CD8-positive, alpha-beta memory T cell (primary cell): ENCODE results near the gene NPSR1. TPM values are rescaled to one million over a fixed set of nuclear protein-coding genes. Genes with fewer than 3 reads are reported as not detected.

ENCODE experiments used
- CTCF ChIA-PET: fragments of 350-600 bp; sonication (Branson Sonifier 250); formaldehyde crosslinking; loops from one replicate; lab custom pipeline; 2021; ENCODE audit warnings: antibody characterized with exemption; lab: Charles Lee
- POLR2A ChIA-PET: fragments of 350-600 bp; sonication (Branson Sonifier 250); formaldehyde crosslinking; loops from one replicate; lab custom pipeline; 2021; ENCODE audit warnings: antibody characterized with exemption; lab: Charles Lee
- DNase-seq, 5 donors: peaks; one replicate each; pipeline versions ENCODE4 v3.0.0 to v3.0.0-alpha.2; 2020 to 2022; ENCODE audit warnings: mixed read lengths in 1 of 5
- H3K27ac ChIP-seq: one replicate; pipeline ENCODE4 v1.7.0; 2013; ENCODE audit warnings: low read depth, mild to moderate bottlenecking, low read length, moderate library complexity
- H3K27me3 ChIP-seq: 2 replicates; pipeline ENCODE4 v1.7.0; 2013; ENCODE audit warnings: low read length, mild to moderate bottlenecking; ENCODE audit not compliant: insufficient read depth, poor library complexity, severe bottlenecking
- H3K36me3 ChIP-seq: 2 replicates; pipeline ENCODE4 v1.7.0; 2013; ENCODE audit warnings: mild to moderate bottlenecking, low read length, moderate library complexity; ENCODE audit not compliant: insufficient read depth
- H3K4me1 ChIP-seq: 2 replicates; pipeline ENCODE4 v1.7.0; 2013; ENCODE audit warnings: mild to moderate bottlenecking, low read length, moderate library complexity; ENCODE audit not compliant: insufficient read depth
- H3K4me3 ChIP-seq: 2 replicates; pipeline ENCODE4 v1.7.0; 2013; ENCODE audit warnings: mild to moderate bottlenecking, low read length
- H3K9me3 ChIP-seq: 2 replicates; pipeline ENCODE4 v1.7.0; 2013; ENCODE audit warnings: mild to moderate bottlenecking, low read length
- H3K27ac Mint-ChIP-seq, 8 donors: one replicate each; pipeline ENCODE4 v1.8.0; 2020 to 2021; ENCODE audit warnings: mixed read lengths in 8 of 8, mild to moderate bottlenecking in 6 of 8, inconsistent platforms in 3 of 8, moderate library complexity in 3 of 8
- H3K27me3 Mint-ChIP-seq, 2 donors: one replicate each; pipeline ENCODE4 v1.8.0; 2020 to 2021; ENCODE audit warnings: mixed read lengths in 2 of 2, mild to moderate bottlenecking in 1 of 2, moderate library complexity in 1 of 2
- H3K36me3 Mint-ChIP-seq, 3 donors: one replicate each; pipeline ENCODE4 v1.8.0; 2020 to 2021; ENCODE audit warnings: mixed read lengths in 3 of 3, inconsistent platforms in 1 of 3, mild to moderate bottlenecking in 1 of 3
- H3K4me1 Mint-ChIP-seq, 3 donors: one replicate each; pipeline ENCODE4 v1.8.0; 2020 to 2021; ENCODE audit warnings: mixed read lengths in 3 of 3, inconsistent platforms in 1 of 3, mild to moderate bottlenecking in 1 of 3
- H3K4me3 Mint-ChIP-seq, 7 donors: one replicate each; pipeline ENCODE4 v1.8.0; 2020 to 2021; ENCODE audit warnings: mixed read lengths in 7 of 7, mild to moderate bottlenecking in 6 of 7, moderate library complexity in 4 of 7, inconsistent platforms in 2 of 7
- H3K9me3 Mint-ChIP-seq, 5 donors: one replicate each; pipeline ENCODE4 v1.8.0; 2020 to 2022; ENCODE audit warnings: mixed read lengths in 5 of 5, mild to moderate bottlenecking in 3 of 5, moderate library complexity in 2 of 5, inconsistent platforms in 1 of 5
- polyA plus RNA-seq: library from polyadenylated mRNA; unstranded; fragments of 300-500 nt; fragmentation: Illumina TruSeq; gene quantifications from one replicate; pipeline ENCODE4 v1.2.3, GENCODE V29; 2021
- total RNA-seq, 2 experiments: library from RNA; stranded (reverse); gene quantifications; one replicate each; pipeline ENCODE4 v1.2.3, GENCODE V29; 2021

The NPSR1 gene
- total and polyA plus RNA-seq, 3 experiments from 2014 or later = not detected

- CTCF ChIA-PET = no interaction called here
- no peak overlapping the region for H3K4me3 Mint-ChIP-seq
- no peaks in the 10 kb centered on the region for H3K36me3 Mint-ChIP-seq
- no peak for DNase-seq
- no peak overlapping the region for H3K4me3 ChIP-seq
- POLR2A ChIA-PET = no interaction called here
- no peaks in the 10 kb centered on the region for H3K4me1 ChIP-seq
- H3K27ac ChIP-seq = no peak overlapping the region
- H3K27me3 Mint-ChIP-seq = peaks cover 8 to 28% of the 10 kb centered on the region in 2 donors
- peaks cover 0 to 3% (median 0%) of the 10 kb centered on the region in 5 donors for H3K9me3 Mint-ChIP-seq
- no peaks in the 10 kb centered on the region for H3K27me3 ChIP-seq
- H3K27ac Mint-ChIP-seq = no peak overlapping the region
- H3K9me3 ChIP-seq = no peaks in the 10 kb centered on the region
- H3K36me3 ChIP-seq = no peaks in the 10 kb centered on the region
- H3K4me1 Mint-ChIP-seq = peaks cover 2 to 5% (median 4%) of the 10 kb centered on the region in 3 donors
These were observed 184.8 kb downstream of the NPSR1 start for GRCh38 chr7:34842782-34843181.

DNA sequence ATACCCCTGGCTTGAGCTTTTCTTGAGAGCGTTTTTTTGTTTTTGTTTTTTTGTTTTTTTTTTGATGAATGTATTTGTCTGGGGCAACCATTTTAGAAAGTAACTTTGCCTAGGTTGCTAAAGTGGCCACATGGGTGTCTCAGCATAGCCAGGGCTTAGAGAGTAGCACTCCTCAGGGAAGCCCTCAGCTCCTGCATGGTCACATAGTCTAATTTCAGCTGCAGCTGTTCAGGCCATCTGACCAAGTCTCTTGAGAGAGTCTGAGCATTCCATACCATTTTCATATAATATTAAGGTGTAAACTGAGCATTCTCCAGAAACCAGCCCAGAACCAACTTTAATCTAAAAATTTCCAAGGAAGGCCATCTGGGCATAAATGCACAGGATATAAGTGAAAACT is 186.4 kb downstream of the NPSR1 start:
- Histone ChIP-seq H3K27ac (no peak overlapping the region), H3K9me3 (no peaks in the 10 kb centered on the region), H3K36me3 (no peaks in the 10 kb centered on the region), H3K4me1 (no peaks in the 10 kb centered on the region), H3K4me3 (no peak overlapping the region), H3K27me3 (no peaks in the 10 kb centered on the region)
- Mint-ChIP-seq H3K4me1 (peaks cover 2 to 5% (median 4%) of the 10 kb centered on the region in 3 donors), H3K27ac (no peak overlapping the region), H3K36me3 (no peaks in the 10 kb centered on the region), H3K27me3 (peaks cover 10 to 34% of the 10 kb centered on the region in 2 donors), H3K4me3 (no peak overlapping the region), H3K9me3 (peaks cover 0 to 3% (median 0%) of the 10 kb centered on the region in 5 donors)
- POLR2A ChIA-PET = no interaction called here
- CTCF ChIA-PET = no interaction called here
- no peak for DNase-seq

DNA sequence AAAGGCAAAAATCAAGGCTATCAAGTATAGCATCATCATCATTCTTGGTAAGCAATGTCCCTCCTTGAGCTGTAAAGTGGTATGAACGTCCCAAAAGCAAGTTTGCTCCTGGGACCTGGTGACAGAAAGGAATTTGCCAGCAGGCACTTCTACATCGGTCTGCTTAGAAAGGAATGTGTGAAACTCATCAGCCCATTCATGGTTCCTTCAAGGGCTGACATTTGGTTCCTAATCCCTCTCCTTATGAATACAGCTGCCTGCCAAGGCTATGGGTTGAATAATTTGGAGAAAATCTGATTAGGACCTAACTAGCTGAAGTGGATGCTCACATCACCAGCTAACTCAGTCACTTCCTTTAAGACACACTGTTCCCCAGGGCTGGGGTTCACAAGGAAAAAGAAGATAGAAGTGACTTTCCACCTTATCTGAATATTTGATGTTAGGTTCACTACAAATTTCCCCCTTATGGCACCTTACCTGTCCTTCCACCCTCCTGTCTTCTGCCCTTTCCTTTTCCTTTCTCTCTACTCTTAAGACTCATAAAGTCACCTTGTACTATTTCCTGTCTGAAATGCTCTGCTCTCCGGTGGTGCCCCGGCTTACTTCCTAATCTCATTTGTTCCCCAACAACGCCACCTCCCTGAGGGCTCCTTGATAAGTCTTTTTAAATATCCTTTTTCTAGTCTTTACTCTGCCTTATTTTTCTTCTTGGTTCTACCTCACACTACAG is 187.1 kb downstream of the NPSR1 start:
- Histone ChIP-seq H3K4me1 (no peaks in the 10 kb centered on the region), H3K36me3 (no peaks in the 10 kb centered on the region), H3K27ac (no peak overlapping the region), H3K27me3 (no peaks in the 10 kb centered on the region), H3K4me3 (no peak overlapping the region), H3K9me3 (no peaks in the 10 kb centered on the region)
- Mint-ChIP-seq H3K9me3 (peaks cover 0 to 3% (median 0%) of the 10 kb centered on the region in 5 donors), H3K36me3 (no peaks in the 10 kb centered on the region), H3K27me3 (peaks cover 13 to 37% of the 10 kb centered on the region in 2 donors), H3K4me1 (peaks cover 2 to 5% (median 4%) of the 10 kb centered on the region in 3 donors), H3K4me3 (no peak overlapping the region), H3K27ac (no peak overlapping the region)
- ChIA-PET POLR2A (no interaction called here), CTCF (no interaction called here)
- DNase-seq = no peak

DNA sequence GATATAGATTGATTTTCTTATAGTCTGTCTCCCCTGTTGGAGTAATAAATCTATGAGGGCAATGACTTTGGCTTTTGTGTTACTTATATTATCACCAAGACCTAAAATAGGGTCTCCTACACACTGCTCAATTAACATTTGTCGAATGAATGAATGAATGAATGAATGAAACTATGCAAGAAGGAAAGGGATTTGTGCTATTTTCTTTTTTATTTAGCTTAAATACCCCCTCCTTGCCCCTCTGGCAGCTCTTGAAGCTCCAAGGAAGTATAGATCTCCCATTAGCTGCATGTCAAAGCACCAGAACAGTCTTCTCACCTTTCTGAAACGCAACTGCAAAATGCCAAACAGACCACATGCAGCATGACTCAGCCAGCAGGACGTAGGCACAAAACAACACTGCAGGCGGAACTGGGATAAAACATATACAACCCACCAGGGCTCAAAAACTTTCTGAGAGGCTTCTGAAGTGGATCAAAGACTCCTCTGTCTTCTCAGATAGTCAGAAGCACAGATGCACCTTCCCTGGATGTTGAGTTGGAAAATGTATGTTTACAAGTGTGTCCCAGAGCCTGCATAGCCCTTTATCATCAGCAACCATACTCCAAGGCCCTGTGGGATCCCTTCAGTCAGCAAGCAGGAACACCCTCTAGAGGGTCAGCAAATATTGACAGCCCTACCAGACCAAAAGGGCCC is 187.8 kb downstream of the NPSR1 start:
- Mint-ChIP-seq H3K4me3 (no peak overlapping the region), H3K9me3 (peaks cover 0 to 3% (median 0%) of the 10 kb centered on the region in 5 donors), H3K4me1 (peaks cover 2 to 5% (median 4%) of the 10 kb centered on the region in 3 donors), H3K36me3 (no peaks in the 10 kb centered on the region), H3K27me3 (peaks cover 14 to 41% of the 10 kb centered on the region in 2 donors), H3K27ac (no peak overlapping the region)
- ChIA-PET POLR2A (no interaction called here), CTCF (no interaction called here)
- Histone ChIP-seq H3K4me1 (no peaks in the 10 kb centered on the region), H3K27ac (no peak overlapping the region), H3K4me3 (no peak overlapping the region), H3K9me3 (no peaks in the 10 kb centered on the region), H3K27me3 (no peaks in the 10 kb centered on the region), H3K36me3 (no peaks in the 10 kb centered on the region)
- no peak for DNase-seq

GRCh38 chr7:34846976-34847375 is 189.0 kb downstream of the NPSR1 start:
- H3K4me3 Mint-ChIP-seq = no peak overlapping the region
- peaks cover 0 to 3% (median 0%) of the 10 kb centered on the region in 5 donors for H3K9me3 Mint-ChIP-seq
- no peaks in the 10 kb centered on the region for H3K27me3 ChIP-seq
- no peak overlapping the region for H3K27ac ChIP-seq
- no peak overlapping the region for H3K27ac Mint-ChIP-seq
- H3K27me3 Mint-ChIP-seq = peaks cover 17 to 49% of the 10 kb centered on the region in 2 donors
- H3K4me1 Mint-ChIP-seq = peaks cover 2 to 5% (median 4%) of the 10 kb centered on the region in 3 donors
- H3K36me3 ChIP-seq = no peaks in the 10 kb centered on the region
- no peaks in the 10 kb centered on the region for H3K9me3 ChIP-seq
- CTCF ChIA-PET = no interaction called here
- H3K4me1 ChIP-seq = no peaks in the 10 kb centered on the region
- DNase-seq = no peak
- H3K36me3 Mint-ChIP-seq = no peaks in the 10 kb centered on the region
- H3K4me3 ChIP-seq = no peak overlapping the region
- POLR2A ChIA-PET = no interaction called here

DNA sequence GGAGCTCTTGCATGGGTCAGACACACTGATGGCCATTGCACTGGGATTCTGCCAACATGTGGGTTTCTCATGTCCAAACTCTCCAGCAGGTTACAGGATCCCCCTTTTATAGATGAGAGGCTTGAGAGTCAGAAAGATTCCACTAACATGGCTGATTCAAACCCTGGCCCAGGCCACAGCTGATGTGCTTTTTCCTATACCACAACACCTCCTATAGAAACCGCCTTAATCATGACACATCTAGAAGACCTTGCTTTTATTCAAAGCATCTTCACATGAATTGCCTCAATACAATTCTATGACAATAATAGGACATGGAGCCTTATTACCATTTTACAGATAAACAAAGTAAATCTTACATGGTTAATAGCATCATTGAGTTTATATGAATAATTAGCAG is 190.7 kb downstream of the NPSR1 start:
- H3K27ac ChIP-seq = no peak overlapping the region
- no peaks in the 10 kb centered on the region for H3K36me3 ChIP-seq
- Mint-ChIP-seq H3K27me3 (peaks cover 21 to 61% of the 10 kb centered on the region in 2 donors), H3K4me3 (peak overlapping the region in 1 of 7 donors; percentile 42), H3K36me3 (no peaks in the 10 kb centered on the region), H3K27ac (peak overlapping the region in 1 of 8 donors; percentile 11), H3K9me3 (no peaks in the 10 kb centered on the region), H3K4me1 (peaks cover 2 to 5% (median 4%) of the 10 kb centered on the region in 3 donors)
- DNase-seq = no peak
- H3K4me3 ChIP-seq = no peak overlapping the region
- no peaks in the 10 kb centered on the region for H3K9me3 ChIP-seq
- no peaks in the 10 kb centered on the region for H3K4me1 ChIP-seq
- ChIA-PET CTCF (no interaction called here), POLR2A (no interaction called here)
- H3K27me3 ChIP-seq = no peaks in the 10 kb centered on the region

GRCh38 chr7:34849163-34849960 is 191.3 kb downstream of the NPSR1 start:
- H3K4me3 ChIP-seq = no peak overlapping the region
- no peaks in the 10 kb centered on the region for H3K36me3 Mint-ChIP-seq
- H3K4me3 Mint-ChIP-seq = no peak overlapping the region

More at GRCh38 chr7:34849163-34849960, 191.3 kb downstream of the NPSR1 start:
- H3K36me3 ChIP-seq = no peaks in the 10 kb centered on the region
- Mint-ChIP-seq H3K9me3 (no peaks in the 10 kb centered on the region), H3K27me3 (peaks cover 21 to 58% of the 10 kb centered on the region in 2 donors), H3K4me1 (peaks cover 2 to 5% (median 4%) of the 10 kb centered on the region in 3 donors), H3K27ac (no peak overlapping the region)
- H3K27me3 ChIP-seq = no peaks in the 10 kb centered on the region
- no peak overlapping the region for H3K27ac ChIP-seq
- H3K9me3 ChIP-seq = no peaks in the 10 kb centered on the region
- CTCF ChIA-PET = no interaction called here
- no peak for DNase-seq
- POLR2A ChIA-PET = no interaction called here
- no peaks in the 10 kb centered on the region for H3K4me1 ChIP-seq
